C4-2B (cell line): ENCODE results near the gene UQCRH.

Source experiments
- CTCF ChIP-seq: fragments of 450-650 bp; conservative IDR thresholded peaks from 2 replicates; pipeline ENCODE4 v1.5.1; 2017; ENCODE audit warnings: mild to moderate bottlenecking
- ZFX ChIP-seq: fragments of 450-650 bp; IDR thresholded peaks from 2 replicates; pipeline ENCODE4 v1.6.1; 2017

- no peak for TF ChIP-seq CTCF
- no peak for TF ChIP-seq ZFX
Observed at GRCh38 chr1:46352363-46352762, 48.9 kb downstream of the UQCRH start.
